CD4-positive, alpha-beta T cell (primary cell): ENCODE measurements around the gene ANKRD33B. TPM values are rescaled to one million over a fixed set of nuclear protein-coding genes. Genes with fewer than 3 reads are reported as not detected.

Experiments
- ATAC-seq: fragments of 200-7000 bp; cut with Tn5 transposase; one replicate; pipeline ENCODE4 v1.10.0; 2022; ENCODE audit warnings: mild to moderate bottlenecking; ENCODE audit not compliant: poor library complexity
- CTCF ChIA-PET: fragments of 350-600 bp; sonication (Branson Sonifier 250); formaldehyde crosslinking; loops from one replicate; lab custom pipeline; 2021; ENCODE audit warnings: antibody characterized with exemption, inconsistent platforms; lab: Charles Lee
- POLR2A ChIA-PET: fragments of 350-600 bp; sonication (Branson Sonifier 250); formaldehyde crosslinking; loops from one replicate; lab custom pipeline; 2021; ENCODE audit warnings: antibody characterized with exemption, inconsistent platforms; lab: Charles Lee
- DNase-seq, 14 experiments: peaks; one replicate each; pipeline ENCODE4 v3.0.0-alpha.2; 2013 to 2020; ENCODE audit warnings: mixed read lengths in 2 of 14
- H3K27ac ChIP-seq, 2 donors: one replicate each; pipeline versions ENCODE4 v1.5.1 to v1.7.0; 2013; ENCODE audit warnings: low read length in 2 of 2, low read depth in 1 of 2, mild to moderate bottlenecking in 1 of 2
- H3K27me3 ChIP-seq, 2 experiments: 1 replicate in 1 of 2; 2 replicates in 1 of 2; pipeline versions ENCODE4 v1.6.1 to v1.7.0; 2013; ENCODE audit warnings: low read length in 2 of 2, control low read depth in 1 of 2, mild to moderate bottlenecking in 1 of 2, moderate library complexity in 1 of 2; ENCODE audit not compliant: insufficient read depth in 2 of 2, control insufficient read depth in 1 of 2
- H3K36me3 ChIP-seq: one replicate; pipeline ENCODE4 v1.6.1; 2013; ENCODE audit warnings: low read length, control low read depth; ENCODE audit not compliant: insufficient read depth
- H3K4me1 ChIP-seq: one replicate; pipeline ENCODE4 v1.6.1; 2013; ENCODE audit warnings: low read length, control low read depth; ENCODE audit not compliant: insufficient read depth
- H3K4me3 ChIP-seq: one replicate; pipeline ENCODE4 v1.5.1; 2013; ENCODE audit warnings: mild to moderate bottlenecking, low read length, moderate library complexity
- H3K9me3 ChIP-seq, 2 experiments: 1 replicate in 1 of 2; 2 replicates in 1 of 2; pipeline versions ENCODE4 v1.6.1 to v1.7.0; 2013; ENCODE audit warnings: low read length in 2 of 2, mild to moderate bottlenecking in 2 of 2, control low read depth in 1 of 2, moderate library complexity in 1 of 2; ENCODE audit not compliant: control insufficient read depth in 1 of 2, insufficient read depth in 1 of 2
- H3K27ac Mint-ChIP-seq: one replicate; pipeline ENCODE4 v1.8.0; 2020; ENCODE audit warnings: mixed read lengths
- H3K27me3 Mint-ChIP-seq: one replicate; pipeline ENCODE4 v1.8.0; 2021; ENCODE audit warnings: mixed read lengths
- H3K36me3 Mint-ChIP-seq: one replicate; pipeline ENCODE4 v1.8.0; 2021; ENCODE audit warnings: low read depth, mixed read lengths
- H3K4me1 Mint-ChIP-seq: one replicate; pipeline ENCODE4 v1.8.0; 2021; ENCODE audit warnings: low read depth, mixed read lengths
- H3K4me3 Mint-ChIP-seq: one replicate; pipeline ENCODE4 v1.8.0; 2020; ENCODE audit warnings: mild to moderate bottlenecking, mixed read lengths
- H3K9me3 Mint-ChIP-seq: one replicate; pipeline ENCODE4 v1.8.0; 2020; ENCODE audit warnings: mixed read lengths
- CTCF ChIP-seq: fragments of 200-600 bp; IDR thresholded peaks from one replicate; pipeline ENCODE4 v1.8.0; 2022; ENCODE audit warnings: antibody characterized with exemption, mild to moderate bottlenecking
- intact Hi-C, 2 experiments: fragments of 100-400 bp; cut with DNase I in 1 of 2; cut with micrococcal nuclease in 1 of 2; formaldehyde crosslinking; loops; one replicate each; pipeline versions ENCODE4 v1.15.1 to v1.9.0; 2023 to 2025; cut with DNase I, micrococcal nuclease
- total RNA-seq, 174 experiments: library from RNA in 2 of 174; stranded (reverse) in 2 of 174; gene quantifications; one replicate each; pipeline ENCODE4 v1.2.3 and lab custom pipeline; 2021 to 2026

The ANKRD33B gene
- total RNA-seq, 2 experiments from 2014 or later: 0.99 to 1.3 TPM

GRCh38 chr5:10553476-10553875 lies 10.4 kb upstream of the ANKRD33B start:
- ChIA-PET POLR2A (no interaction called here), CTCF (no interaction called here)
- no peak overlapping the region for H3K27ac Mint-ChIP-seq
- peaks cover 10% of the 10 kb centered on the region for H3K4me1 ChIP-seq
- H3K9me3 ChIP-seq: peaks cover 0 to 8% of the 10 kb centered on the region in 2 experiments
- peaks cover 3 to 6% of the 10 kb centered on the region in 2 experiments for H3K27me3 ChIP-seq
- no peak overlapping the region for H3K4me3 Mint-ChIP-seq
- no peaks in the 10 kb centered on the region for H3K4me1 Mint-ChIP-seq
- no peak overlapping the region for H3K4me3 ChIP-seq
- no peaks in the 10 kb centered on the region for H3K9me3 Mint-ChIP-seq
- intact Hi-C loops: loop anchor here in 1 of 2 experiments (5.0 kb wide), 1 partner anchor 204 kb away; no protein-coding TSS in a partner anchor
- no peaks in the 10 kb centered on the region for H3K36me3 Mint-ChIP-seq
- peaks cover 4% of the 10 kb centered on the region for H3K27me3 Mint-ChIP-seq
- no peaks in the 10 kb centered on the region for H3K36me3 ChIP-seq
- H3K27ac ChIP-seq: no peak overlapping the region
- ATAC-seq (no peak), DNase-seq (no peak)
- TF ChIP-seq CTCF: no peak

GRCh38 chr5:10555277-10555684 lies 8.6 kb upstream of the ANKRD33B start:
- Mint-ChIP-seq H3K4me3 (no peak overlapping the region), H3K27ac (no peak overlapping the region), H3K36me3 (no peaks in the 10 kb centered on the region), H3K4me1 (no peaks in the 10 kb centered on the region), H3K9me3 (no peaks in the 10 kb centered on the region), H3K27me3 (peaks cover 4% of the 10 kb centered on the region)
- peaks cover 3 to 6% of the 10 kb centered on the region in 2 experiments for H3K27me3 ChIP-seq
- no peak for DNase-seq
- no peaks in the 10 kb centered on the region for H3K9me3 ChIP-seq
- no peak overlapping the region for H3K27ac ChIP-seq
- POLR2A ChIA-PET: no interaction called here
- ATAC-seq: no peak
- intact Hi-C loops: no loop called here
- peaks cover 10% of the 10 kb centered on the region for H3K4me1 ChIP-seq
- TF ChIP-seq CTCF: no peak
- no peak overlapping the region for H3K4me3 ChIP-seq
- H3K36me3 ChIP-seq: no peaks in the 10 kb centered on the region
- CTCF ChIA-PET: no interaction called here

GRCh38 chr5:10556289-10556807 lies 7.5 kb upstream of the ANKRD33B start:
- CTCF ChIA-PET: no interaction called here
- Mint-ChIP-seq H3K27ac (no peak overlapping the region), H3K27me3 (peaks cover 4% of the 10 kb centered on the region), H3K36me3 (no peaks in the 10 kb centered on the region), H3K4me1 (no peaks in the 10 kb centered on the region), H3K4me3 (no peak overlapping the region), H3K9me3 (no peaks in the 10 kb centered on the region)
- no peak for TF ChIP-seq CTCF
- intact Hi-C loops: no loop called here
- DNase-seq (no peak), ATAC-seq (no peak)
- Histone ChIP-seq H3K27me3 (peaks cover 3 to 6% of the 10 kb centered on the region in 2 experiments), H3K36me3 (no peaks in the 10 kb centered on the region), H3K4me3 (no peak overlapping the region), H3K9me3 (no peaks in the 10 kb centered on the region), H3K27ac (no peak overlapping the region), H3K4me1 (peaks cover 10% of the 10 kb centered on the region)
- POLR2A ChIA-PET: interaction anchor here (0.6 kb wide), 1 partner anchor 135 kb away, joined by 4 read pairs; no protein-coding TSS in a partner anchor
